Neural crest cell (in vitro differentiated cells): ENCODE data around the gene ITGAX. TPM values are rescaled to one million over a fixed set of nuclear protein-coding genes. Genes with fewer than 3 reads are reported as not detected.

Experiments used
- DNase-seq: peaks from one replicate; pipeline ENCODE4 v3.0.0; 2021; ENCODE audit warnings: low read depth, mixed read lengths, low spot score
- H3K27ac Mint-ChIP-seq: one replicate; pipeline ENCODE4 v1.8.0; 2021; ENCODE audit warnings: mild to moderate bottlenecking, mixed read lengths; ENCODE audit not compliant: unreplicated experiment
- H3K27me3 Mint-ChIP-seq: 2 replicates; pipeline ENCODE4 v1.8.0; 2021; ENCODE audit warnings: low read depth, mild to moderate bottlenecking, mixed read lengths
- H3K36me3 Mint-ChIP-seq: 2 replicates; pipeline ENCODE4 v1.8.0; 2021; ENCODE audit warnings: low read depth, mild to moderate bottlenecking, mixed read lengths
- H3K4me1 Mint-ChIP-seq: 2 replicates; pipeline ENCODE4 v1.8.0; 2021; ENCODE audit warnings: mixed read lengths
- H3K4me3 Mint-ChIP-seq: one replicate; pipeline ENCODE4 v1.8.0; 2021; ENCODE audit warnings: mild to moderate bottlenecking, mixed read lengths
- H3K9me3 Mint-ChIP-seq: 2 replicates; pipeline ENCODE4 v1.8.0; 2021; ENCODE audit warnings: mixed read lengths
- CTCF ChIP-seq: fragments of 200-600 bp; sonication (generic); conservative IDR thresholded peaks from 2 replicates; pipeline ENCODE4 v1.5.0; 2021; ENCODE audit warnings: antibody characterized with exemption, mild to moderate bottlenecking
- total RNA-seq: library from RNA; stranded (reverse); gene quantifications from 2 replicates; pipeline ENCODE4 v1.2.1, GENCODE V29; 2021

ITGAX gene
- total RNA-seq, 1 donor from 2014 or later: not detected

DNA sequence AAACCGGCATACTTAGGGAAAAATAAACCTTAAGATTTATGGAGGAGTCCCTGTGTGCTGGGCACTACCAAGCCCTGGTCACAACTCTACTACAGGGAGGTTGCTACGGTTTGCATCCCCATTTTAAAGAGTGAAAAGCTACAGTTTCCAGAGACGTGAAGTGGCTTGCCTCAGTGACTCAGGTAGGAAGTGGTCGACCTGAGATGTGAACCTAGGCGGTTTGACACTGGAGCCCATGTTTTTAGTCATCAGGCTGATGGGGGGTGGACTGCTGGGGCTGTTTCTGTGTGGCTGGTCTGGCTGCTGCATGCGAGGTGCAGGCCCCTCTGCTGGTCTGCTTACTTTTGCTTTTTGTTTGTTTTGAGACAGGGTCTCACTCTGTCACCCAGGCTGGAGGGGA lies 66.6 kb downstream of the ITGAX start:
- Mint-ChIP-seq H3K4me1 (no peaks in the 10 kb centered on the region), H3K4me3 (no peak overlapping the region), H3K36me3 (no peaks in the 10 kb centered on the region), H3K27me3 (peaks cover 35% of the 10 kb centered on the region), H3K27ac (no peak overlapping the region), H3K9me3 (peaks cover 4% of the 10 kb centered on the region)
- no peak for DNase-seq
- no peak for TF ChIP-seq CTCF

DNA sequence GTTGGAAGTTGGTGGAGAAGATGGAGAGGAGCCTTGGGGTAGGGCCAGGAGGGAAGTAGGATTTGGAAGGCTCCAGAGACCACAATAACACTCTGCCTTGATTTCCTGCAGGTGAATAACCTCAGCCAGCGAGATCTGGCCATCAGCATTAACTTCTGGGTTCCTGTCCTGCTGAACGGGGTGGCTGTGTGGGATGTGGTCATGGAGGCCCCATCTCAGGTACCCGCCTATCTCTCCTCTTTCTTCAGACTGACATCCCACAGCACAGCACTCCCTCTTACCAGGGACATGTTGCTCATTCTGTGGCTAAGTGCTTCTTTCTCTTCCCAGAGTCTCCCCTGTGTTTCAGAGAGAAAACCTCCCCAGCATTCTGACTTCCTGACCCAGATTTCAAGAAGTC lies 68.3 kb downstream of the ITGAX start:
- Mint-ChIP-seq H3K27me3 (peaks cover 32% of the 10 kb centered on the region), H3K36me3 (no peaks in the 10 kb centered on the region), H3K9me3 (no peaks in the 10 kb centered on the region), H3K4me3 (no peak overlapping the region), H3K4me1 (no peaks in the 10 kb centered on the region), H3K27ac (no peak overlapping the region)
- no peak for DNase-seq
- no peak for TF ChIP-seq CTCF

DNA sequence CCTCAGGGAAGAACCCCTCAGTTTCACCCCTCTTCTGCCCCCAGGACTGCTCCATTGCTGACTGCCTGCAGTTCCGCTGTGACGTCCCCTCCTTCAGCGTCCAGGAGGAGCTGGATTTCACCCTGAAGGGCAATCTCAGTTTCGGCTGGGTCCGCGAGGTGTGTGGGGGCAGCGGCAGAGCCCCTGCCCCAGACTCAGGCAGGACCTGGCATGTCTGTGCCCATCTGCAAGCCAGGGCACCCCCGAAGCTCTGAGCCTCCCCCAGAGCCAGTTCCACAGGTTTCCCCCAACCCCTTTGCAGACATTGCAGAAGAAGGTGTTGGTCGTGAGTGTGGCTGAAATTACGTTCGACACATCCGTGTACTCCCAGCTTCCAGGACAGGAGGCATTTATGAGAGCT lies 68.8 kb downstream of the ITGAX start:
- H3K9me3 Mint-ChIP-seq: no peaks in the 10 kb centered on the region
- H3K4me3 Mint-ChIP-seq: no peak overlapping the region
- no peak for TF ChIP-seq CTCF
- peaks cover 28% of the 10 kb centered on the region for H3K27me3 Mint-ChIP-seq
- H3K4me1 Mint-ChIP-seq: no peaks in the 10 kb centered on the region
- no peak for DNase-seq
- H3K27ac Mint-ChIP-seq: no peak overlapping the region
- H3K36me3 Mint-ChIP-seq: no peaks in the 10 kb centered on the region

GRCh38 chr16:31427441-31428278 lies 72.7 kb downstream of the ITGAX start:
- H3K27ac Mint-ChIP-seq: no peak overlapping the region
- TF ChIP-seq CTCF: no peak
- no peaks in the 10 kb centered on the region for H3K9me3 Mint-ChIP-seq
- H3K4me1 Mint-ChIP-seq: no peaks in the 10 kb centered on the region
- no peak for DNase-seq
- H3K27me3 Mint-ChIP-seq: peaks cover 28% of the 10 kb centered on the region
- no peak overlapping the region for H3K4me3 Mint-ChIP-seq
- H3K36me3 Mint-ChIP-seq: no peaks in the 10 kb centered on the region

- Mint-ChIP-seq H3K9me3 (no peaks in the 10 kb centered on the region), H3K4me3 (no peak within 1 kb of the TSS), H3K36me3 (no peaks in the 10 kb centered on the region), H3K4me1 (peaks cover under 1% of the 10 kb centered on the region), H3K27ac (no peak within 1 kb of the TSS), H3K27me3 (peaks cover 24% of the 10 kb centered on the region)
- no peak for DNase-seq
- TF ChIP-seq CTCF: no peak
These were observed 73.3 kb downstream of the ITGAX start, which contains the start of gene COX6A2 for GRCh38 chr16:31428279-31428597. COX6A2 (minus strand) TSS chr16:31428360; CDS start chr16:31428325, 35 bp downstream.
